ENCODE measurements around the gene SLPI. TPM values are rescaled to one million over a fixed set of nuclear protein-coding genes. Genes with fewer than 3 reads are reported as not detected.

Gene SLPI
- total and polyA plus RNA-seq, 2 of the 13 experiments (the other 11 are each of a cell fraction or from before 2014, with no cell fraction given), result 0.13 TPM; not detected in 1

GRCh38 chr20:45294003-45294368, 39.6 kb upstream of the SLPI start:
- ATAC-seq, result no peak
- no TSS peak for BruUV-seq (replicated peaks)
- no peak overlapping the region for H3K27ac ChIP-seq (ENCODE audit: extremely low read length, insufficient read depth, low read length)
- no peak overlapping the region for H3K9ac ChIP-seq (ENCODE audit: insufficient read depth, low read depth, low read length)
- DNase-seq (ENCODE audit: low spot score), result no peak
- intact Hi-C loops (cut with micrococcal nuclease; ENCODE audit: unreplicated experiment) (loop anchor here (5.0 kb wide), 1 partner anchor 157 kb away; no protein-coding TSS in a partner anchor), in situ Hi-C loops (cut with HindIII; ENCODE audit: extremely low pct_ligation_motif_present, low pct_unique_long_range_greater_than_20kb) (loop anchor here (10.0 kb wide), 1 partner anchor 279 kb away; no protein-coding TSS in a partner anchor)
- peak overlapping the region in 1 of 3 experiments; percentile 60; a peak in 1 of 6 replicates for H3K4me3 ChIP-seq (replicated peaks in 1 of 3; ENCODE audit: insufficient read depth in 1 of 3, low read depth in 2 of 3, low read length in 3 of 3)
- H3K27me3 ChIP-seq (ENCODE audit: control insufficient read depth in 1 of 2, insufficient read depth in 2 of 2, low read length in 2 of 2), result peaks cover 2 to 53% of the 10 kb centered on the region in 2 experiments; a peak in 4 of 5 replicates
- no peaks in the 10 kb centered on the region for H3K79me2 ChIP-seq (ENCODE audit: insufficient read depth, low read length)
- H3K9me3 ChIP-seq (ENCODE audit: low read length), result no peaks in the 10 kb centered on the region
- peaks cover 16% of the 10 kb centered on the region; the same call in 1 of the 2 replicates for H3K4me1 ChIP-seq (ENCODE audit: insufficient read depth, low read length)
- CTCF ChIA-PET (ENCODE audit: low intra/inter-chr PET ratio, low total read pairs), result interaction anchor here (1.1 kb wide), 1 partner anchor 18 kb away, joined by 3 read pairs; no protein-coding TSS in a partner anchor
- H2AFZ ChIP-seq (ENCODE audit: low read length), result no peak overlapping the region
- no peak for FAIRE-seq
- H3K4me2 ChIP-seq (ENCODE audit: low read depth, low read length), result peak overlapping the region; percentile 71
- POLR2A ChIA-PET, result interaction anchor here (1.0 kb wide), 1 partner anchor 160 kb away, joined by 3 read pairs; no protein-coding TSS in a partner anchor
- no peaks in the 10 kb centered on the region for H4K20me1 ChIP-seq (ENCODE audit: insufficient read depth, low read length)
- WGBS (ENCODE audit: low lambda C conversion rate), result 34% methylated on average over 5 of the region's 5 CpGs
- H3K36me3 ChIP-seq (replicated peaks in 1 of 2; ENCODE audit: control insufficient read depth in 1 of 2, insufficient read depth in 2 of 2, low read length in 2 of 2), result no peaks in the 10 kb centered on the region
- TF ChIP-seq ZNF232 (CRISPR knock-in tag; IDR thresholded peaks at IDR 0.05; ENCODE audit: borderline replicate concordance) (0 out of 2 replicates have a peak, but pooled peaks have one; percentile 36), NFE2L1 (CRISPR knock-in tag; IDR thresholded peaks at IDR 0.05; ENCODE audit: borderline replicate concordance) (0 out of 2 replicates have a peak, but pooled peaks have one; percentile 7), NONO (IDR thresholded peaks at IDR 0.05) (no peak), NONO (CRISPR knock-in tag; conservative IDR thresholded peaks at IDR 0.05) (0 out of 2 replicates have a peak, but pooled peaks have one; percentile 4), ZNF230 (CRISPR knock-in tag; IDR thresholded peaks at IDR 0.05) (no peak), ZNF33A (CRISPR knock-in tag; IDR thresholded peaks at IDR 0.05; ENCODE audit: borderline replicate concordance) (0 out of 2 replicates have a peak, but pooled peaks have one; percentile 12), ZFP82 (CRISPR knock-in tag; IDR thresholded peaks at IDR 0.05; ENCODE audit: borderline replicate concordance) (no peak), NFIB (CRISPR knock-in tag; IDR thresholded peaks at IDR 0.05; ENCODE audit: borderline replicate concordance) (no peak), EZH2 (conservative IDR thresholded peaks at IDR 0.05; ENCODE audit: low read depth, low read length) (no peak), ZNF614 (CRISPR knock-in tag; IDR thresholded peaks at IDR 0.05; ENCODE audit: borderline replicate concordance) (no peak), ZNF709 (CRISPR knock-in tag; IDR thresholded peaks at IDR 0.05) (no peak), PTBP1 (IDR thresholded peaks at IDR 0.05; ENCODE audit: low read depth, low read length, poor library complexity, severe bottlenecking) (no peak), SOX6 (IDR thresholded peaks at IDR 0.05) (no peak), SOX6 (CRISPR knock-in tag; IDR thresholded peaks at IDR 0.05) (no peak), HINFP (CRISPR knock-in tag; IDR thresholded peaks at IDR 0.05; ENCODE audit: low read depth) (no peak; the same call in 1 of the 2 replicates), KLF6 (CRISPR knock-in tag; IDR thresholded peaks at IDR 0.05) (no peak), MAX (IDR thresholded peaks at IDR 0.05) (no peak), RBAK (CRISPR knock-in tag; IDR thresholded peaks at IDR 0.05) (no peak), ZNF629 (CRISPR knock-in tag; conservative IDR thresholded peaks at IDR 0.05) (peak; percentile 75), LBX2 (CRISPR knock-in tag; IDR thresholded peaks at IDR 0.05; ENCODE audit: borderline replicate concordance) (0 out of 2 replicates have a peak, but pooled peaks have one; percentile 33), CC2D1A (CRISPR knock-in tag; IDR thresholded peaks at IDR 0.05) (no peak), MIER3 (CRISPR knock-in tag; IDR thresholded peaks at IDR 0.05; ENCODE audit: borderline replicate concordance) (0 out of 2 replicates have a peak, but pooled peaks have one; percentile 1), ZBTB25 (CRISPR knock-in tag; IDR thresholded peaks at IDR 0.05) (no peak), PRMT3 (CRISPR knock-in tag; IDR thresholded peaks at IDR 0.05; ENCODE audit: borderline replicate concordance, low read depth) (no peak)
